Lower lobe of right lung (tissue), 2 donors: ENCODE data around the gene APBB3. TPM values are rescaled to one million over a fixed set of nuclear protein-coding genes. Genes with fewer than 3 reads are reported as not detected.

ENCODE experiments used
- ATAC-seq, 2 donors: fragments of 200-7000 bp; cut with Tn5 transposase; one replicate each; pipeline ENCODE4 v1.9.1; 2020 to 2022; ENCODE audit warnings: mild to moderate bottlenecking in 2 of 2, moderate library complexity in 2 of 2
- DNase-seq: peaks from one replicate; pipeline ENCODE4 v3.0.0-alpha.2; 2020
- H3K27ac ChIP-seq: fragments of 200-600 bp; one replicate; pipeline ENCODE4 v1.8.0; 2022
- H3K27me3 ChIP-seq: fragments of 200-600 bp; one replicate; pipeline ENCODE4 v1.8.0; 2022; ENCODE audit warnings: low read depth
- H3K36me3 ChIP-seq: fragments of 200-600 bp; one replicate; pipeline ENCODE4 v1.8.0; 2022; ENCODE audit warnings: mild to moderate bottlenecking
- H3K4me1 ChIP-seq: fragments of 200-600 bp; one replicate; pipeline ENCODE4 v1.8.0; 2022
- H3K4me3 ChIP-seq: fragments of 200-600 bp; one replicate; pipeline ENCODE4 v1.8.0; 2022; ENCODE audit warnings: mild to moderate bottlenecking
- H3K9me3 ChIP-seq: fragments of 200-600 bp; one replicate; pipeline ENCODE4 v1.8.0; 2022
- CTCF ChIP-seq: fragments of 200-600 bp; IDR thresholded peaks from one replicate; pipeline ENCODE4 v1.8.0; 2022; ENCODE audit warnings: antibody characterized with exemption, mild to moderate bottlenecking
- intact Hi-C: fragments of 100-400 bp; cut with DNase I; formaldehyde crosslinking; loops from one replicate; pipeline ENCODE4 v1.11.0; 2022
- microRNA-seq: library from miRNA; unstranded; fragments of <30 nt; microRNA quantifications from one replicate; pipeline ENCODE4 v1.2.0, GENCODE V29; 2020; ENCODE audit warnings: borderline number of aligned reads
- total RNA-seq: library from RNA; stranded (reverse); fragmentation: NEBNext Ultra II Directional; extraction: Animal tissue kit (Norgen Biotek cat#: 25700); gene quantifications from one replicate; pipeline ENCODE4 v1.2.1, GENCODE V29; 2021
- donor health status: DM: no; HTN: yes; CAD: no; lungs with severe emphysema.

APBB3 gene
- total RNA-seq, 1 donor from 2014 or later: 25.1 TPM

DNA sequence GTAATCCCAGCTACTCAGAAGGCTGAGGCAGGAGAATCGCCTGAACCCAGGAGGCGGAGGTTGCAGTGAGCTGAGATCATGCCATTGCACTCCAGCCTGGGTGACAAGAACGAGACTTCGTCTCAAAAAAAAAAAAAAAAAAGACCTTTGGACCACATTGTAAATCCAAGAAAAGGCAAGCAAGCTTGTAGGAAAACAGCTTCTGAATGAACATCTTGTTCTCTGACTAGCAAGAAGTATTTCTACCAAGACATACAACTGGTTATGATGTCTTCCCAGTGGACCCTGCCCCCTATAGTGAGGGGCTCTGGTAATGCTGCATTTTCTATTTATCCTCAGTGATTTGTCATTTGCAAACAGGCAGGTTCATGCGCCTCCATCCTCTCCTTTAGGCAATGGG lies 21.4 kb downstream of the APBB3 start:
- Histone ChIP-seq H3K27ac (no peak overlapping the region), H3K4me1 (peaks cover 14% of the 10 kb centered on the region), H3K27me3 (no peaks in the 10 kb centered on the region), H3K9me3 (no peaks in the 10 kb centered on the region), H3K36me3 (peaks cover 73% of the 10 kb centered on the region), H3K4me3 (no peak overlapping the region)
- intact Hi-C loops: no loop called here
- DNase-seq (no peak), ATAC-seq (no peak)
- TF ChIP-seq CTCF: no peak

GRCh38 chr5:140540227-140540626 lies 24.2 kb downstream of the APBB3 start:
- ATAC-seq: no peak
- H3K4me1 ChIP-seq: no peaks in the 10 kb centered on the region
- no peak overlapping the region for H3K27ac ChIP-seq
- H3K9me3 ChIP-seq: no peaks in the 10 kb centered on the region
- no peak overlapping the region for H3K4me3 ChIP-seq
- no peak for DNase-seq
- peaks cover 98% of the 10 kb centered on the region for H3K36me3 ChIP-seq
- intact Hi-C loops: no loop called here
- H3K27me3 ChIP-seq: no peaks in the 10 kb centered on the region
- no peak for TF ChIP-seq CTCF

GRCh38 chr5:140524003-140524402 lies 40.4 kb downstream of the APBB3 start:
- no peaks in the 10 kb centered on the region for H3K9me3 ChIP-seq
- no peak overlapping the region for H3K4me3 ChIP-seq
- H3K36me3 ChIP-seq: peaks cover 60% of the 10 kb centered on the region
- no peak overlapping the region for H3K27ac ChIP-seq
- DNase-seq: no peak
- intact Hi-C loops: no loop called here
- H3K4me1 ChIP-seq: no peaks in the 10 kb centered on the region
- H3K27me3 ChIP-seq: no peaks in the 10 kb centered on the region
- TF ChIP-seq CTCF: no peak
- ATAC-seq: no peak

GRCh38 chr5:140513124-140513523 lies 51.3 kb downstream of the APBB3 start:
- Histone ChIP-seq H3K9me3 (no peaks in the 10 kb centered on the region), H3K36me3 (peaks cover 83% of the 10 kb centered on the region), H3K27ac (no peak overlapping the region), H3K4me1 (no peaks in the 10 kb centered on the region), H3K27me3 (no peaks in the 10 kb centered on the region), H3K4me3 (no peak overlapping the region)
- TF ChIP-seq CTCF: no peak
- no peak for DNase-seq
- no peak for ATAC-seq
- intact Hi-C loops: no loop called here

DNA sequence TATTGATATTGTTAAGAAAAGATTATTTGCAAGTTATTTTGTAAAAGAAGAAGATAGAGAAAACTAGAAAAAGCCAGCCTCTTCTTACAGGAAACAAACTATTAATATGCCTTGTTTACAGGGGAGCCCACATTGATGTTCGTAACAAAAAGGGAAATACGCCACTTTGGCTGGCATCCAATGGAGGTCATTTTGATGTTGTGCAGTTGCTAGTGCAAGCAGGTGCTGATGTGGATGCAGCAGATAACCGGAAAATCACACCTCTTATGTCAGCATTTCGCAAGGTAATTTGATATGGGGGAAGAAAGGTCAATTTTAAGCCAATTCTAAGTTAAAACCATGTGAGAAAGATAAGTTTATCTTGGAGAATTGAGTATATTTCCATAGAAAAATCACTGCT lies 54.5 kb downstream of the APBB3 start:
- intact Hi-C loops: no loop called here
- H3K4me3 ChIP-seq: no peak overlapping the region
- H3K4me1 ChIP-seq: no peaks in the 10 kb centered on the region
- peaks cover 100% of the 10 kb centered on the region for H3K36me3 ChIP-seq
- no peaks in the 10 kb centered on the region for H3K27me3 ChIP-seq
- H3K9me3 ChIP-seq: no peaks in the 10 kb centered on the region
- ATAC-seq (no peak), DNase-seq (no peak)
- TF ChIP-seq CTCF: no peak
- H3K27ac ChIP-seq: no peak overlapping the region

Small RNA genes lying within 50 kb of the gene (microRNA-seq; reads per million reads assigned to microRNA genes)
- gene MIR6831: not detected

Other genes with a start within 250 kb of the APBB3 start
- 43.2 TPM for gene HBEGF, start 218.0 kb downstream of the APBB3 start, total RNA-seq
- gene SLC4A9, start 204.4 kb downstream of the APBB3 start, total RNA-seq: 0.32 TPM
- gene ANKHD1, start 162.8 kb downstream of the APBB3 start, total RNA-seq: 133 TPM
- 19.3 TPM for gene EIF4EBP3, start 16.9 kb downstream of the APBB3 start, total RNA-seq
- 21.4 TPM for gene SRA1, start 7.1 kb downstream of the APBB3 start, total RNA-seq
- gene SLC35A4, start 230 bp upstream of the APBB3 start, total RNA-seq: 71.8 TPM
- gene CD14, start 68.6 kb upstream of the APBB3 start, total RNA-seq: 165 TPM
- gene TMCO6, start 74.9 kb upstream of the APBB3 start, total RNA-seq: 12.3 TPM
- 53.3 TPM for gene NDUFA2, start 83.0 kb upstream of the APBB3 start, total RNA-seq
- 78.5 TPM for gene IK, start 83.2 kb upstream of the APBB3 start, total RNA-seq
- gene WDR55, start 100.3 kb upstream of the APBB3 start, total RNA-seq: 22.4 TPM
- gene DND1, start 109.0 kb upstream of the APBB3 start, total RNA-seq: 1.2 TPM
- 44.5 TPM for gene HARS1, start 126.8 kb upstream of the APBB3 start, total RNA-seq
- 27.6 TPM for gene HARS2, start 126.9 kb upstream of the APBB3 start, total RNA-seq
- gene ZMAT2, start 135.8 kb upstream of the APBB3 start, total RNA-seq: 42.9 TPM
- not detected for gene PCDHA1, start 221.5 kb upstream of the APBB3 start, total RNA-seq
- gene PCDHA2, start 230.3 kb upstream of the APBB3 start, total RNA-seq: not detected
- 0.77 TPM for gene PCDHA3, start 236.5 kb upstream of the APBB3 start, total RNA-seq
- gene PCDHA4, start 242.5 kb upstream of the APBB3 start, total RNA-seq: 0.59 TPM